A673 (cell line): Measurements from ENCODE around the gene RBM45. TPM values are rescaled to one million over a fixed set of nuclear protein-coding genes. Genes with fewer than 3 reads are reported as not detected.
"Not testable (repeated sequence)": the region's sequence is repeated elsewhere in the genome, so short reads cannot be mapped to it uniquely, and the experiment has no call there.

ENCODE experiments used
- BruUV-seq: library from RNA; stranded (reverse); fragments of 400-500 nt; replicated peaks from 2 replicates; lab custom pipeline; 2021; lab: Mats Ljungman, UMichigan
- CTCF ChIA-PET: fragments of 300-600 bp; sonication (Branson Sonifier 250); formaldehyde crosslinking; loops from one replicate; lab custom pipeline; 2022; ENCODE audit warnings: antibody characterized with exemption; lab: Charles Lee
- POLR2A ChIA-PET: fragments of 300-600 bp; sonication (Branson Sonifier 250); formaldehyde crosslinking; loops from one replicate; lab custom pipeline; 2022; ENCODE audit warnings: antibody characterized with exemption; ENCODE audit not compliant: low non-redundant PET; lab: Charles Lee
- DNase-seq: peaks from one replicate; pipeline ENCODE4 v3.0.0-alpha.2; 2015; ENCODE audit warnings: low spot score
- H3K27ac ChIP-seq: fragments of 200-600 bp; sonication (generic); 2 replicates; pipeline ENCODE4 v1.5.1; 2016; ENCODE audit warnings: mixed run types, low read depth, mild to moderate bottlenecking, mixed read lengths, antibody characterized with exemption, low read length; ENCODE audit not compliant: poor library complexity, severe bottlenecking
- H3K27me3 ChIP-seq: fragments of 200-600 bp; sonication (generic); replicated peaks from 2 replicates; pipeline ENCODE4 v1.6.1; 2017; ENCODE audit warnings: mixed run types, low read depth, mild to moderate bottlenecking, mixed read lengths, antibody characterized with exemption, low read length; ENCODE audit not compliant: insufficient read depth, poor library complexity
- H3K36me3 ChIP-seq: fragments of 200-600 bp; sonication (generic); 2 replicates; pipeline ENCODE4 v1.6.1; 2016; ENCODE audit warnings: mixed run types, mild to moderate bottlenecking, mixed read lengths, antibody characterized with exemption, low read length; ENCODE audit not compliant: insufficient read depth, poor library complexity, severe bottlenecking
- H3K4me1 ChIP-seq: fragments of 200-600 bp; sonication (generic); 2 replicates; pipeline ENCODE4 v1.6.1; 2017; ENCODE audit warnings: mixed run types, mild to moderate bottlenecking, mixed read lengths, antibody characterized with exemption, low read length; ENCODE audit not compliant: insufficient read depth, poor library complexity, severe bottlenecking
- H3K4me3 ChIP-seq: fragments of 200-600 bp; sonication (generic); 2 replicates; pipeline ENCODE4 v1.5.1; 2016; ENCODE audit warnings: low read depth, mixed run types, mild to moderate bottlenecking, mixed read lengths, low read length; ENCODE audit not compliant: poor library complexity, severe bottlenecking
- H3K9me3 ChIP-seq: fragments of 200-600 bp; sonication (generic); 2 replicates; pipeline ENCODE4 v1.6.1; 2016; ENCODE audit warnings: mixed run types, low read depth, mild to moderate bottlenecking, mixed read lengths, antibody characterized with exemption, low read length; ENCODE audit not compliant: poor library complexity, severe bottlenecking
- CTCF ChIP-seq: fragments of 300-800, 200-600 bp; sonication (generic); conservative IDR thresholded peaks from 2 replicates; pipeline ENCODE4 v1.5.1; 2017; ENCODE audit warnings: low read depth, mild to moderate bottlenecking, antibody characterized with exemption, low read length, moderate library complexity, mixed read lengths
- EZH2 ChIP-seq: fragments of 200-600 bp; sonication (generic); IDR thresholded peaks from 2 replicates; pipeline ENCODE4 v1.6.1; 2017; ENCODE audit warnings: borderline replicate concordance, low read depth, mild to moderate bottlenecking, mixed read lengths, antibody characterized with exemption, low read length; ENCODE audit not compliant: poor library complexity, severe bottlenecking
- intact Hi-C: fragments of 100-400 bp; cut with micrococcal nuclease; formaldehyde crosslinking; loops from one replicate; pipeline ENCODE4 v1.10.0; 2022; ENCODE audit not compliant: unreplicated experiment
- total RNA-seq: library from RNA; stranded (reverse); gene quantifications from 2 replicates; pipeline ENCODE4 v1.2.3, GENCODE V29; 2021

RBM45 gene
- total RNA-seq, 1 experiment from 2014 or later: 18.7 TPM

GRCh38 chr2:178075006-178075326, 37.3 kb upstream of the RBM45 start:
- TF ChIP-seq EZH2: no peak
- TF ChIP-seq CTCF: no peak
- CTCF ChIA-PET: no interaction called here
- BruUV-seq: no TSS peak
- Histone ChIP-seq H3K36me3 (no peaks in the 10 kb centered on the region), H3K27ac (no peak overlapping the region), H3K4me1 (peaks cover 5% of the 10 kb centered on the region), H3K9me3 (no peaks in the 10 kb centered on the region), H3K4me3 (no peak overlapping the region), H3K27me3 (peaks cover 29% of the 10 kb centered on the region)
- no peak for DNase-seq
- intact Hi-C loops: no loop called here
- POLR2A ChIA-PET: no interaction called here

DNA sequence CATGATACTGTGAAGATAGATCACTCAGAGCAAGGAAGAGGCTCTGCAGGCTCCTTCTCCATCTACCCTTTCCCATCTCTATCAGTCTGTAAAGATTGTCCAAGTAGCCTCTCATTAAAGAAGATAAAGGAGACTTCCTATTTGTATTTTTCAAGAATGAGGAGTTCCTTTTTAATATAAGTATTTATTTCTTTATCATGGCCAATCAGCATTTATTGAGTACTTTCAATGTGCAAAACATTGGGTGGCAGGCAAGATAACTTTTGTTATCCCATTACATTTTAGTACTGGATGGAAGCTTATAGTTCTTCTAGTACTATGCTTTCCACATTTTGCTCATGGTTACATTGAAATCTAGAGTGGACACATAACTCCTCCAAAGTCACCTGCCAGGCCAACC, 36.1 kb upstream of the RBM45 start:
- H3K36me3 ChIP-seq: no peaks in the 10 kb centered on the region
- H3K9me3 ChIP-seq: no peaks in the 10 kb centered on the region
- intact Hi-C loops: no loop called here
- H3K27me3 ChIP-seq: peaks cover 18% of the 10 kb centered on the region
- no peak overlapping the region for H3K4me3 ChIP-seq
- no peak for TF ChIP-seq CTCF
- TF ChIP-seq EZH2: no peak
- BruUV-seq: no TSS peak
- POLR2A ChIA-PET: no interaction called here
- no peak overlapping the region for H3K27ac ChIP-seq
- no peak for DNase-seq
- CTCF ChIA-PET: no interaction called here
- peaks cover 5% of the 10 kb centered on the region for H3K4me1 ChIP-seq

DNA sequence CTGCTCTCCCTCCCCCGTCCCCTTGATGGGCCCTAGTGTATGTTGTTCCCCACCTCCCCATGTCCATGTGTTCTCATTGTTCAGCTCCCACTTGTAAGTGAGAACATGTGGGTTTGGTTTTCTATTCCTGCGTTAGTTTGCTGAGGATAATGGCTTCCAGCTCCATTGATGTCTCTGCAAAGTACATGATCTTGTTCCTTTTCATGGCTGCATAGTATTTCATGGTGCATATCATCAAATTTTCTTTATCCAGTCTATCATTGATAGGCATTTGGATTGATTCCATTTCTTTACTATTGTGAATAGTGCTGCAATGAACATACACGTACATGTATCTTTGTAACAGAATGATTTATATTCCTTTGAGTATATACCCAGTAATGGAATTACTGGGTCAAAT, 33.0 kb upstream of the RBM45 start:
- intact Hi-C loops, H3K36me3 ChIP-seq, BruUV-seq, H3K4me1 ChIP-seq, H3K27me3 ChIP-seq, H3K4me3 ChIP-seq, H3K9me3 ChIP-seq, DNase-seq, POLR2A ChIA-PET, CTCF ChIA-PET, H3K27ac ChIP-seq: not testable (repeated sequence)

GRCh38 chr2:178082408-178083045, 29.7 kb upstream of the RBM45 start:
- intact Hi-C loops: no loop called here
- ChIA-PET CTCF (no interaction called here), POLR2A (interaction anchor here (0.6 kb wide), 1 partner anchor 110 kb away, joined by 3 read pairs; no protein-coding TSS in a partner anchor)
- Histone ChIP-seq H3K27ac (no peak overlapping the region), H3K9me3 (no peaks in the 10 kb centered on the region), H3K36me3 (no peaks in the 10 kb centered on the region), H3K4me3 (no peak overlapping the region), H3K27me3 (no peaks in the 10 kb centered on the region), H3K4me1 (no peaks in the 10 kb centered on the region)
- TF ChIP-seq EZH2 (no peak), CTCF (no peak)
- DNase-seq: no peak
- no TSS peak for BruUV-seq
